Stimulated activated CD4-positive, alpha-beta T cell treated with anti-CD3 and anti-CD28 coated beads, Interleukin-4, amount 100 ng/mL, for 24 hours (primary cell): ENCODE data around the gene RHOB.
"Not testable (repeated sequence)": the region's sequence is repeated elsewhere in the genome, so short reads cannot be mapped to it uniquely, and the experiment has no call there.

Source experiments
- DNase-seq: peaks from one replicate; pipeline ENCODE4 v3.0.0-alpha.2; 2020

RHOB gene

DNA sequence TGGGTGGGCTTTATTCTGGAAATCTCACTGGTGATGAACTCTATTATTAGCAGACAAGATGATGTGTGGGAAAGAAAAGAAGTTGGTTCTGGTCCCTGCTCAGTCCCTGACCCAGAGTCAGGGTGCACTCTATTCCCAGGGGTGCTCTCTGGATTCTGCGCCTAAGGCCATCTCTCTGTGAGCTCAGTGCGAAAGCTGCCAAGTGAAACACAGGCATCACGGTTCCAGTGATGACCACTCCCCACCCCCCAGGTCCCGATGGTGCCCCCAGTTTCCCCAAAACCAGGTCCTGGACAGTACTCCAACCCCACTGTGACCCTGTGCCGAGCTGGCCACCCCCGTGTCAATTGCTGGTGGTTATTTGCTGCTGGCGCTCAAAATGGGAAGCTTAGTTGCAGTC, 30.1 kb downstream of the RHOB start:
- no peak for DNase-seq

DNA sequence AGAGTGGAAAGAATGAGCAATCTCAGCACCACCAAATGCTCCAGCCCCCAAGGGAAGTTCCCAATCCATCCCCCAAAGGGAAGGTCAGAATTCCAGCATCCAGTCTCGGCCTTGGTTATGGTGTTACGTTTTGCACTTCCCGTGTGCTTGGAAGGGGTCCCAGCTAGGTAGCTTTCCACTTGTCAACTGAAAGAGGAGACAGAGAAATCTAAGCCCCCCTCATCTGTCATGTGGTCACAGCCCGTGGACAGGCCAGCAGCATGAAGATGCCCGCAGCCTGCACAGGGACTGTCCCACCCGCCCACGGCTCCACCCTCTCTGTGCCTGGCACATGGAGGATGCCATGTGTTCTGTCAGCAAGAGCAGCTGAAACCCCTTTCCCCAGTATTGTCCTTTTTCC, 32.1 kb downstream of the RHOB start:
- DNase-seq = no peak

DNA sequence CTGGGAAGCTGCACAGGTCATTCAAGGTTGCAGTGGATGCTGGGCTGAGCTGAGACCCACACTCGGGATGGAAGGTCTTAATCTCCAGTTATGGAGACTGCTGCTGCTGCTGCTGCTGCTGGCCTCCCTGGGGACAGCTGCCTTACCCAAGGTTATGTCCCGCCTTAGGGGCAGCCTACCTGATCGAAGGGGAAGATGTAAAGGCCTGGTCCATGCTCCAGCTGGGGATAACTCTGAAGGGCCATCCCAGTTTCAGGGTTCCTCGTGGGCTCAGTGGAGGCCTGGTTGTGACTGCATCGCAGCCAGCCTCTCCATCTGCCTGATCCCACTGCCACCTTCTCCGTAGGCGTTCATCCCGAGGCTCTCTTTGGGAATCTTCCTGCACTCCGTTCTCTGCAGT, 33.0 kb downstream of the RHOB start:
- DNase-seq = no peak

DNA sequence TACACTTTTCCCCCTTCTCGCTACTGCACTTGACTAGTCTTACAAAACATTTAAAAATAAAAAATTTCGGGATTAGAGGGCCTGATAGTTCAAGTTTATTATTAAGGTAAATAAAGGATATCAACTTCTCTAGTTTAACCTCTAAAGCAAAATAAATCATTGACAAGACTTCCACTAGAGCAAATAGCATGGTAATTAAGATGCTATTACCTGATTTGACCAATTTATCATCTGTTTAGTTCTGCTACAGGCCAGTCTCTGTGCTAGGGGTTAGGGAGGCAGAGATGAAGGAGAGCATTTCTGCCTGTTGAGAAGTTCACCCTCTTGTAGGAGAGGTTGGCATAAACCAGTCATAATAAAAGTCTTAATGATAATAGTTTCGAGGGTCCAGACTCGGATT, 34.0 kb downstream of the RHOB start:
- no peak for DNase-seq

DNA sequence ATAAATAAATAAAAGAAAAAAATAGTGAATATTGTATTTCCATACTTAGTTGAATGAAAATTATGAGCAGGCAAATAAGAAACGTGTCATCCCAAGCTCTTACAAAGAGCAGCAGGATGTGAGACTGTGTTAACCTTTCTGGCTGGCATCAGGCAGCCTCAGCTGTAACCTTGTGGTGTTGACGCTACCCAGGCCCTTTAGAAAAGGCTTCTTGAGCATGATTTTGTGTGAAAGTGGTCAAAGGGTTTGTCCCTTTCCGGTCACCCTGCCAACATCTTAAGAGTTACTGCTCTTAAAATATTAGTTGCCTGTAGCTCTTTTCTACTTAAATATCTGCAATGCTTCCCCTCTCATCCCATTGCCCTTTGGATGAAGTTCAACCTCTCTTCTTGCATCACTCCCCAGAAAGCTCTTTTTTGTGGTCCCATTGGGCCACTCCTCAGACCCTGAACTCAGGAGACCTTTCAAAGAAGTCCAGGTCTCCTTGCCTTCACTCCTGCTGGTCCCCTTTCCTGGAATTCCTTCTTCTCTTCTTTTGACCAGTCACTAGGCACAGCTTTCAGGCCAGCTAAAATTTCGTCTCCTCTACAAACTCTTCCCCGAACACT, 35.0 kb downstream of the RHOB start:
- DNase-seq = no peak

DNA sequence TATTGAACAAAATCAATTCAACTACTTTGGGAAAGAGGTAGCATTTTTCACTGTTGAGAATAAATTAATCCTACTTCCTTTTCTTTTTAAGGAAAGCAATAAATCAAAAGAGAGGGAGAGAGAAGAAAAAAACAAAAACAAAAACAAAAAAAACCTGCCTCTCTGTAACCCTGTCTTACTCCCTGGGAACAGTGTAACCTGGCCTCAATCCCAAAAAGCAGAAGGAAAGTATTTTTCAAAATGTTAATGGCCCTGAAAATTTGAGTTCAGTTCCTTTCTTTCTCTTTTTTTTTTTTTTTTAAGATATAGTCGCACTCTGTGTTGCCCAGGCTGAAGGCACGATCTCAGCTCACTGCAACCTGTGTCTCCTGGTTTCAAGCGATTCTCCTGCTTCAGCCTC, 35.9 kb downstream of the RHOB start:
- DNase-seq = no peak

DNA sequence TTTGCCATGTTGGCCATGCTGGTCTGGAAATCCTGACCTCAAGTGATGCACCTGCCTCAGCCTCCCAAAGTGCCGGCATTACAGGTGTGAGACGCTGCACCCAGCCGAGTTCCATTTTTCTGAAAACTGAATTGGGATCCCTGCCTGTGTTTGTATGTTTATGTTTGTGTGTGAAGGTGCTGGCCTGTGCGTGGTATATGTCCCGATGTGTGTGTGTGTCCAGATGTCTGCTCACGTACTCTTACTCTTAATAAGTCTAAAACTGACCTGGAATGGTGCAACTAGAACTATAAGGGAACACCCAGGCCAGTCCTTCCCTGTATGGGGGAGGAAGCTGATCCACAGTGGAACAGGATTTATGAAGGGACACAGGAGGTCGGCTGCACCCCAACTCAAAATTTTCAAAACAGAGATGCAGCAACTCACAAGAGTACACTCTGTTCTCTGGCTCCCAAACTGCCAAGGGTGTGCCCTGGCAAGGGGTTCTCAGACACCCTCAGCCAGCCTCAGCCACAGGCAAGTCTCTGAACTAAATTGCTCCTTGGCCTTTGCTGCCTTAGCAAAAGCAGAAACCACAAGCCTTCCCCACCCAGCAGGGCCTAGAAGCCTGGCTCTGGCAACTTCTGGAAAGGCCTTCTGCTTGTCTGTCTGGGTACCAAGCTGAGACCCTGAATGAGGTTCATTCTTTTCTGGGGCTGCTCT, 36.5 kb downstream of the RHOB start:
- DNase-seq = no peak

DNA sequence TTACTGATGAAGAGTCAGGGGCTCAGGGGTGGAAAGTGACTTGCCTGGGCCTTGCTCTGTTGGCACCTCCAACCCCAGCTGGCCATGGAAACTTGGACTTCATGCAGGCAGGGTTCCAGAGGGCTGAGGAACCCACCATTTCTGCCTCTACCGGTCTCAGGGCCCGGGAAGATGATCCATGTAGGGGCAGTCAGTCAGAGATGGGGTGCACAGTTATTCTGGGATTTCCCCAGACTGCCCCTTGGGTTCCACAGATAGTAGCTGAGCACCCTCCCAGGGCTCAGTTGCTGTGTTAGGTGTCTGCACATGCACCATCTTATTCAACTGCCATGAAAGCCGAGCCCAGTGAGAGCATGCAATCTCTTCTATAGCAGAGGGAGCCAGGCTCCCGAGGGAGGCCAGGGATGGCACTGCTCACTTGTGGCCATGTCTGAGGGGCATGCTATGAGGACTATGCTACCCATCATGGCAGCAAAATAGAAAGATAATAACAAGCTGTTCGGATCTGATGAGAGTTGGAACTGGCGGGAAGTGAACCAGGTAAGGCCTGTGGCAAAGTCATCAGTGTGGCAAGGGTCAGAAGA, 37.3 kb downstream of the RHOB start:
- no peak for DNase-seq

DNA sequence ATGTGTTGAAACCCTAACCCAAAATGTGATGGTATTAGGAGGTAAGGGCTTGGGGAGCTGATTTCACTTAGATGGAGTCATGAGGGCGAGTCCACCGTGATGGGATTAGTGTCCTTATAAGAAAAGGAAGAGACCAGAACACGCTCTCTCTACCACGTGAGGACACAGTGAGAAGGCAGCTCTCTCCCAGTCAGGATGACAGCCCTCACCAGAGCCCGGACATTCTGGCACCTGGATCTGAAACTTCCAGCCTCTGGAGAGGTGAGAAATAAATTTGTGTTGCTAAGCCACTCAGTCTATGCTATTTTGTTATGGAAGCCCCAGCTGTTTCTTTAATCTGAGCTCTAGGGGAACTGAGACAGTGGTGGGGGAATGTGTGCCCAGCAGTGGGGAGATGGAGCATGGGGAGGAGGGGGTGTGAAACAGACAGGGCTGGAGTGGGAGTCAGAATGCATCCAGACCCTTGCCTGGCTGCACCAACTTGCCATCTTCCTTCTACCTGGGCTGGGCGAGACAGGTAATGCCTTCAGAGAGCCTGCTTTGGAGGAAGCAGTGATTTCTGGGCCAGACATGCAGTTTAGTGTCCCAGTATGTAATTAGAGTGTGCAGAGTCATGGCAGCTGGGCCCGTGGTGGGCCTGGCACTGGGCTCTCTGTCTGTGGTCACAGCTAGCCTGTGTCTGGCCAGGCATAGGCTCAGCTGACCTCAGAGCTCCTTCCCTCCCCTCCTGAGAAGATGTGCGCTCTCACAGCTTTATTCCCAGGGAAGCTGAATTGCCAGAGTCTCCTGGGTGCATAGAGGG, 38.1 kb downstream of the RHOB start:
- no peak for DNase-seq

DNA sequence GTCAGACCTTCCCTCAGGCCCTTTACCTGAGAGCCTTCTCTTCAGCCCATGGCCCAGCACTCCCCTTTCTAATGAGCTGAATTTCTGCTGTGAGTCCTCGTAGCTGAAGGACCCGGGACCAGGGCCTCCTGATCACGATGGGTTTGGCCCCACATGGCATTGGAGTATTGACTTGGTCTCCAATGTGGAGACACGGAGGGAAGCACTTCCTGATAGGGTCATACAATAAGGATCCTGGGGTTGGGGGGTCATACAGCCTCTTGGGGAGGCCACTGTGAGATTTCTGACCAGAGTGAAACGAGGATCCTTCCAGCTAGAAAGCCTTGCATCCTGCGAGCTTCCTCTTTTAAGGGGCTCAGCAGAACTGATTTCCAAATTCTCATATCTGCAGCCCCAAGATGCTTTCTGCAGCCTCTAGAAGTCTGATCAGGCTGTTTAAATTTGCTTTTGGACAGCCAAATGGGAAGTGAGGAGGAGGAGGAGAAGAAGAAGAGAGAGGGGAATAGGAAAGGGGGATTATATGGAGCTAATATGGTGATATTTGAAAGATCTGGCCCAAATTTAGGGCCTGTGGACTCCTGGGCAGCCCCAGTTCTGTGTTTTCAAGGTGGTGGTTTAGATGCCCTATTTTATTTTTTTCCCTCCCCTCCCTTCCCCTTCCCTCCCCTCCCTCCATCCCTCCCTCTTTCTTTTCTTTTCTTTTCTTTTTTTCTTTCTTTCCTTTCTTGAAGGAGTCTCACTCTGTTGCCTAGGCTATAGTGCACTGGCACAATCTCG, 38.9 kb downstream of the RHOB start:
- no peak for DNase-seq

DNA sequence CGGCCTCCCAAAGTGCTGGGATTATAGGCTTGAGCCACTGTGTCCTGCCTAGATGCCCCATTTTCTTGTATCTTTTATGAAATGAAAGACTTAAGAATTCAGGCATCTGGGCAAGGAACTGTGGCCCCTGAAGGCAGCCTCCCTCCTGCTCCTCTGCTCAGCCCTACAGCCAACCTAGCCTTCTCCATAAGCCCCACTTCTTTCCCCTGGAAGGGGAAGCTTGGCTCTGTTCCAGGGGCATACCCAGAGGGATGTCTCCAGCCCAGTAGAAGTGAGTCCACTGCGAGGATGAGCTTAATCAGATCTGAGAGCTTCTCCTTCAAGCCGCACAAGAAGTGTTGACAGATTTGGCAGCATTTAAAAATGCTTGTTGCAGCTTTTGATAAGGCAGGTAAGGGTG, 39.7 kb downstream of the RHOB start:
- DNase-seq = no peak

DNA sequence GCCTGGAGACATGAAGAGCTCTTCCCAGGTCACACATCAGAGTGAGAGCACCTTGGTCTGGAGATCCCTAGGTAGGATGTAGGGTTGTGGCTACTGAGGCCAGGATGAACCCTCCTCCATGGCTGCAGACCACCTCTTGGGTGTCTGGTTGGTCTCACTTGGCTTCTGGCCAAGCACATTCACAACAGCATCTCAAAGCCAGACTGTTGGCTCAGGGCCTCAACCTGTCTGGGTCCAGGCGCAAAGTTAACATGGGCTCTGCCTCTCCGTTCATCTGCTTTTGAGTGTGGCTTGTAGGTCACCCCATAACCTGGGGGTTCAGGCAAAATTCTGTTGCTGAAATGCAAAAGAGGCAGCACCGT, 40.1 kb downstream of the RHOB start:
- no peak for DNase-seq

DNA sequence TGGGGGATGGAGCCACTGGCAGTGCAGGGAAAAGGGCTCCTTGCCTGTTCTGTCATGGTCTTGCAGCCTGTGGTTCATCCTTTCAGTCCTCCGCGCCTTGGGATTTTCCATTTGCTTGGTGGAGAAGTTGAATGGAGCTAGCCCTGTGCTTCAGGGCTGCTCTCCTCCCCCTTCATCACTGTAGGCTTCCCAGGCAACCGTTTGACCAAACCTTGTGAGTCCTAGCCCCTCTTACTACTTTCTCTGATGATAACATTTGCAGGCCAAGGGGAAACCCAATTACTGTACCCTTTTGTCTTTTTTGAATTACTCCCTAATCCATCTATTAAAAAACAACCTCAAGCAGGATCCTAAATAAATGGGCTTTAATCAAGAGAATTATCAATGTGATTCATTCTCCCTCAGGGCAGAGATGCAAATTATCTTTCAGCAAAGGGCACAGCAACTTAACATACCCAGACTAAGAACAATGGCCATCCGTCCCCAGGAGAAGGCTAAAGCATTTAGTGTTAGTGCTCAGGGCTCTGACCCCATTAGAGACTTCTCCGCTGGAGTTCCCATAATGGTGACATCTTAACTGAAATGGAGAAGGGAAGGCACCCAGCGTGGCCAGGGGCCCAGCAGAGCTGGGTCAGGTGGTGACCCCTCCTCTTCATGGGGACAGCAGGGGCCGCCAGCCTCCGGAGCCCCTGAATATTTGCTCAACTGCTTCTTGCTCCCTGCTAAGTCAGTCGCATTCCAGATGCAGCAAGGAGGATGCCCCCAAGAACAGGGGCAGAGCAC, 40.7 kb downstream of the RHOB start:
- DNase-seq = no peak

DNA sequence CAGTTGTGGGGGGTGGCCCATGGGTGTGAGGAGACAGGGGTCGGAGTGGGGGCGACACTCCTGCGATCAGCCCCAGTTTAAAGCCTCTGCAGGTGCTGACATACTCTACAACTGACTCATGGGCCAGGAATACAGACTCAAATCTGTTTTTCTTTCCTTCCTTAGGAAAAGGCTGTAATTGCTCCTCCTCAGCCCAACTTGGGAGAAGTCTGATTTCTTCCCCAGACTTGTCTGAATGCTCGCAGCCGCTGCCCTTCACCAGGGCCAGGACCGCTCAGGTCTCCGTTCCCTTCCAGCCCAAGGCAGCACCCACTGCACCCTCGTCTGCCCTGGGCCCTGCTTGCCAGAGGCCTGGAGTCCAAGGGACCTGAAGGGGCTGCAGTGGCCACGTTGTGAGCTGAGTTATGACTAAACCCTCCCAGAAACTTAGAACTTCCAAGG, 41.3 kb downstream of the RHOB start:
- DNase-seq = no peak

DNA sequence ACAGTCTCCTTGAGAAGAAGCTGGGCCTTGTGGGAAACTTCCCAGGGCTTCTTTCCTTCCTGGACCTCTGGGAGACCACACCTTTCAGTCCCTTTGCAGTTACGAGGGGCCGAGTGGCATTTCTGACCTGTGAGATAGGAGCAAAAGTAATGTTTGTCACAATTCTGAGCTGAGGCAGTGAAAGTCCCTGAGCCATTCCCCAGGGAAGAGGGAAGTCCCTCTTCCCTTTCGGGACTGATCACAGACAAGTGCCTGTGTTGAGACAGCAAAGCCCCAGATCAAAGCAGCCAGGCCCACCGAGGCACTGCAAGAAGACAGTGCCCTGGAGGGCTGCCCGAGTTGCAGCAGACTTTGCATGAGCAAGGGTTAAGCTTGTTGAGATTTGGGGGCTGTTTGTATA, 41.9 kb downstream of the RHOB start:
- no peak for DNase-seq

DNA sequence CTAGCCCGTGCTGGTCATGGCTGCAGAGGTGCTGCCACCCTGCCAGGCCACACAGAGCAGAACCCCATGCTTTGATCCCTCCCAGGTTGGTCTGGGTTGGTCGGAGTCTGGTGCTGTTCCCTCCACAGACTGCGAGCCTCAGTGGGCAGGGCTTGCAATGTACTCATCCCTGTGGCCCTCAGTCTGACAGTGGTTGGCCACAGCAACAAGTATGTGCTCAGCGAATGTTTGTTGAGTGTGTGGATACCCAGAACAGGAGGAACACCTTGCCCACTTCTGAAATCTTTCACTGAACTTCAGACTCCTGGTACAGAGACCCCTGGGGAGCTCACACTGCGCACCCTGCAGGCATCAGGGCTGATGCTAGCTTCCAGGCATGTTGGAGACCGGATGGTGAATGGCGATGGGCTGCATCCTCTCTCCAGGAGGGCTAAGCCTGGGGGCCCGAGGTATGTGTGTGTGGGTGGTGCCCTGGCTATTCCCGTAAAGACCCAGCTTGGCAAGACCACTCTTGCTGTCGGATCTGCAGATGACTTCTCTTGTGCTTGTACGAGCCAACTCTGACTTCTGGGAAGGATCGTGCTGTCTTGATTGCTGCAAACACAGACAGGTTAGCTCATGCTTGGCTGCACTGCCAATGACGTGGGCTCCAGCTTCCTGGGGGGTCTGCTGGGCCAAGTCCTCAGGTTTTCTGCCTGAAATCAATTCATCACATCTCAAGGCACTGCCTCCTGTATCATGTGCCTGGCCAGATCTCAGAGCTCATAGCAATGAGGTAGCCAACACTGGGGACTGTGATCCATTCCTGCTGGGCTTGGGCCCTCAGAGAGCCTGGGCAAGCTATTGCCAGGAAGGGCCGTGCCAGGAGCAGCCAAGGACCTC, 43.7 kb downstream of the RHOB start:
- no peak for DNase-seq

DNA sequence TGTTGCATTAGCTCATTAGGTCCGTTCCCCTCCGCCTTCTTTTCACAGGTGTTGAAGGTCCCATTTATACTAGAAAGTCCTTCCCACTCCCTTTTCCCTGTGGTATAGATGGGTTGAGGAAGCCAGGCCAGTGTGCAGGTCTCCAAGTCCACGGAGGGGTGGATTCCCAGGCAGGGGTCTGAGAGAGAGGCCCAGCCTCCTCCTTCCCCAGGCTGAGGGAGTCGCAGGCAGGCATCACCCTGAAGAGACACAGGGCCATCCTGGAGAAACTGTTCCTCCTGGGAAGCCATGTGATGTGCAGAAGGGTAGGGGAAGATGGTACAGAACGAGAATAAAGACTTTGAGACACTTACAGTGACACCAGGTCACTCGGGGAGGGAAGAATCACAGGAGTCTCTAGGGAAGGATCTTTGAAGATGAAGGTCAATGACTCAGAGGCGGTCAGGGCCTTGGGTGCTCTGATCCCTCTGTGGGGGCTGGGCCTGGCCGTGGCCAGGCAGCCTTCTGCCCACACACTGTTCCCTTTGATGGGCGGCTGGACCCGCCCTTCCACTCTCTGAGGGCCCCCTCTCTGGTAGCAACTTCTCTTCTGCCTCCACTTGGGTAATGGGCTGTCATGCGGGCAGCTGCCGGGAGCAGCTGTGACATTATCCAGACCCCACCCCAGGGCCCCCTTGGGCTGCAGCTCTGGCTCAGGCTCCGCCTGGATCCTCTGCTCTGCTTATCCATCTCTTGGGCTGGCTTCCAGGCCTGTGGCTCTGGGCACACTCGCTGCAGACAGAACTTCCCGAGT, 45.1 kb downstream of the RHOB start:
- no peak for DNase-seq

DNA sequence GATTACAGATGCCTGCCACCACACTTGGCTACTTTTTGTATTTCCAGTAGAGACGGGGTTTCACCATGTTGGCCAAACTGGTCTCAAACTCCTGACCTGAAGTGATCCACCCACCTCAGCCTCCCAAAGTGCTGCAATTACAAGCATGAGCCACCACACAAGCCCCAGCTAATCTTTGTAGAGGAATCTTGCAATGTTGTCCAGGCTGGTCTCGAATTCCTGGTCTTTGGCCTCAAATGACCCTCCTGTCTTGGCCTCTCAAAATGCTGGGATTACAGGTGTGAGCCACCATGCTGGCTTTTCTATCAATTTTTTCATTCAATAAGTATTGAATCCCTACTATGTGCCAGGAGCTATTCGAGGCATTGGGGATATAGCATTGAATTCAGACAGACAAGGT, 46.2 kb downstream of the RHOB start:
- not testable (repeated sequence) for DNase-seq

DNA sequence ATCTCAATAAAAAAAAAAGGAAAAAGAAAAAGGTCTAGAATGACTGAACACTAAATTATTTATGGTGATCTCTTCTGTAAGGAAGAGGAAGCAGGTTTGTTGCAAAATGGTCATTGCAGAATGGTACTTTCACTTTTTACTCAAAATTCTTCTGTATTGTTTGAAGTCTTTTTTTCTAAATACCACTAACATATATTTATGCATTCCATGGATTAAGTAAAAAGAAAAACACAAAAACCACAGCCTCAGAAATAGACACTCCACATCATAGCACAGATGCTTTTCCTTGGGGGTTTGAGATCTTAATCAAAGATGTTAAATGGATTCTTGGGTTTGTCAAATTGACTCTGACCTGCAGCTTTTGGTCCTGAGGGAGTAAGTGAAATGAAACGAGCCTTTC, 47.4 kb downstream of the RHOB start:
- no peak for DNase-seq
